Epithelial cell of proximal tubule (primary cell): ENCODE results near the gene ATP6AP1. TPM values are rescaled to one million over a fixed set of nuclear protein-coding genes. Genes with fewer than 3 reads are reported as not detected.

Source experiments
- DNase-seq: peaks from one replicate; pipeline ENCODE4 v3.0.0-alpha.2; 2011; ENCODE audit warnings: low read depth
- H3K4me3 ChIP-seq: 2 replicates; pipeline ENCODE4 v1.5.1; 2011; ENCODE audit warnings: low read depth, mild to moderate bottlenecking, low read length
- total RNA-seq: library from RNA; depleted of rRNA; stranded (reverse); fragments of >200 nt; gene quantifications from 2 replicates; pipeline ENCODE4 v1.2.3, GENCODE V29; 2015
- TF ChIP-seq, protein P1 (sequence below): conservative IDR thresholded peaks from 2 replicates; pipeline ENCODE4 v1.5.1; 2012; ENCODE audit warnings: low read depth, mild to moderate bottlenecking, low read length

Gene ATP6AP1
- total RNA-seq, 1 donor from 2014 or later = 55.1 TPM

GRCh38 chrX:154440623-154441357 lies 12.3 kb downstream of the ATP6AP1 start:
- no peak overlapping the region for H3K4me3 ChIP-seq
- no peak for DNase-seq
- TF ChIP-seq, protein P1, sequence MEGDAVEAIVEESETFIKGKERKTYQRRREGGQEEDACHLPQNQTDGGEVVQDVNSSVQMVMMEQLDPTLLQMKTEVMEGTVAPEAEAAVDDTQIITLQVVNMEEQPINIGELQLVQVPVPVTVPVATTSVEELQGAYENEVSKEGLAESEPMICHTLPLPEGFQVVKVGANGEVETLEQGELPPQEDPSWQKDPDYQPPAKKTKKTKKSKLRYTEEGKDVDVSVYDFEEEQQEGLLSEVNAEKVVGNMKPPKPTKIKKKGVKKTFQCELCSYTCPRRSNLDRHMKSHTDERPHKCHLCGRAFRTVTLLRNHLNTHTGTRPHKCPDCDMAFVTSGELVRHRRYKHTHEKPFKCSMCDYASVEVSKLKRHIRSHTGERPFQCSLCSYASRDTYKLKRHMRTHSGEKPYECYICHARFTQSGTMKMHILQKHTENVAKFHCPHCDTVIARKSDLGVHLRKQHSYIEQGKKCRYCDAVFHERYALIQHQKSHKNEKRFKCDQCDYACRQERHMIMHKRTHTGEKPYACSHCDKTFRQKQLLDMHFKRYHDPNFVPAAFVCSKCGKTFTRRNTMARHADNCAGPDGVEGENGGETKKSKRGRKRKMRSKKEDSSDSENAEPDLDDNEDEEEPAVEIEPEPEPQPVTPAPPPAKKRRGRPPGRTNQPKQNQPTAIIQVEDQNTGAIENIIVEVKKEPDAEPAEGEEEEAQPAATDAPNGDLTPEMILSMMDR = no peak

GRCh38 chrX:154441564-154441963 lies 13.1 kb downstream of the ATP6AP1 start:
- DNase-seq = no peak
- H3K4me3 ChIP-seq = no peak overlapping the region
- TF ChIP-seq, protein P1 = no peak

DNA sequence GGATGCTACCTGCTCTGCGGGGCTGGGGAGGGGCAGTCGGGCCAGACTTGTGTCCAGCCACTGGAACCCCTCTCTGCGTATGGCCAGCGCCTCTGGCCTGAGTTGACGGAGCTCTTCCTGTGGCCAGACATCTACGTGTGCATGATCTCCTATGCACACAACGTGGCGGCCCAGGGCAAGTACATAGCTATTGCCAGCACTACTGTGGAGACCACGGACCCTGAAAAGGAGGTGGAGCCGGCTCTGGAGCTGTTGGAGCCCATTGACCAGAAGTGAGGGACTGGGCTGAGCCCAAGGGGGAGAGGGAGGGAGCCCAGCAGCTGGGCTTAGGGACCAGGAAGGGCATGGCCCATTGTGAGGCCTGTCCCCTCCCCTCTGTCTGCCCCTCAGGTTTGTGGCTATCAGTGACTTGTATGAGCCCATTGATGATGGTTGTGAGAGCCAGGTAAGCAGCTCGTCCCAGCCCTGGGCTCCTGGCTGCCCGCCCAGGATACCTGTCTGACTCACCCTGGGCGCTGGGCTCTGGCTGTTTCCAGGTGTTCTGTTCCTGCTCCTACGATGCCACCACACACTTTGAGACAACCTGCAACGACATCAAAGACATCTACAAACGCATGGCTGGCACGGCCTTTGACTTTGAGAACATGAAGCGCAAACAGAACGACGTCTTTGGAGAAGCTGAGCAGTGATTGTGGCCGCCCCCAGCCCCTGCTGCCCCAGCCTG lies 13.7 kb downstream of the ATP6AP1 start:
- no peak overlapping the region for H3K4me3 ChIP-seq
- DNase-seq = no peak
- TF ChIP-seq, protein P1 = no peak

GRCh38 chrX:154443479-154443910 lies 15.0 kb downstream of the ATP6AP1 start:
- peak overlapping the region; percentile 31 for H3K4me3 ChIP-seq
- no peak for DNase-seq
- TF ChIP-seq, protein P1 = no peak

DNA sequence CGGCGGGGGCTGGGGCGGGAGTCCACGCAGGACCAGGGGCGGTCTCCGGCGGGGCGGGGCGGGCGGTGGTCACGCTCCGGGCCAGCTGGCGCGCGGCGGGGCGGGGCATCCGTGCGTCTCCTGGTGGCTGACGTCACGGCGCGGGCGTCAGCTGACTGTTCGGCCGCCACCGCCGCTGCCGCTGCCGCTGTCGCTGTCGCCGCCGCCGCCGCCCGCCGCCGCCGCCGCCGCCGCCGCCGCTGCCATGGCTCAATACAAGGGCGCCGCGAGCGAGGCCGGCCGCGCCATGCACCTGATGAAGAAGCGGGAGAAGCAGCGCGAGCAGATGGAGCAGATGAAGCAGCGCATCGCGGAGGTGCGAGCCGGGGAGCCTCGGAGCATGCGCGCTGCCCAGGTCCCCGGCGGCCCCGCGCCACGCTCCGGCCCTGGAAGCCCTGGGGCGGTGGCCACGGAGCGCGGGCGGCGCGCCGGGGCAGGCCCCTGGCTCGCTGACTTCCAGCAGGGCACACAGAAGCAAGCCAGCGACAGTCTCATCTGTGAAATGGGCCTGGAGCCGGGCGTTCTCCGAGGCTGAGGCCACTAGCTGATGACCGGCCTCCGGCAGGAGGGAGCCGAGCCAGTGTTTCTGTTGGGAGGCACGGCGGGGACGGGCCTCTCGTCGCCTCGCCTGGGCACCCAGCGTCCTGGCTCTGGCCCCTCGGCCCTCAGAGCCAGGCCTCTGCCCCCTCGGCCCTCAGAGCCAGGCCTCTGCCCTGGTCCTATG lies 15.7 kb downstream of the ATP6AP1 start, which contains the start of gene FAM50A:
TSS of gene FAM50A (plus strand) at position 150 of the 763 bp plus-strand sequence. CDS start at position 245, 95 bp downstream.
- TF ChIP-seq, protein P1 = no peak
- DNase-seq = no peak

GRCh38 chrX:154444755-154445246 lies 16.3 kb downstream of the ATP6AP1 start:
- DNase-seq = no peak
- TF ChIP-seq, protein P1 = no peak

More for the DNA sequence above, 15.7 kb downstream of the ATP6AP1 start, which contains the start of gene FAM50A:
- peak within 1 kb of the TSS; percentile 68 for H3K4me3 ChIP-seq

More at GRCh38 chrX:154444755-154445246, 16.3 kb downstream of the ATP6AP1 start:
- H3K4me3 ChIP-seq = peak overlapping the region; percentile 68
